NCI-H1436 (cell line): ENCODE data around the gene ANKFN1.

ENCODE experiments used
- DNase-seq: peaks from one replicate; lab custom pipeline; 2025; lab: John Stamatoyannopoulos, UW

Gene ANKFN1

GRCh38 chr17:56148333-56148732 lies 4.9 kb upstream of the ANKFN1 start:
- DNase-seq, result no peak

DNA sequence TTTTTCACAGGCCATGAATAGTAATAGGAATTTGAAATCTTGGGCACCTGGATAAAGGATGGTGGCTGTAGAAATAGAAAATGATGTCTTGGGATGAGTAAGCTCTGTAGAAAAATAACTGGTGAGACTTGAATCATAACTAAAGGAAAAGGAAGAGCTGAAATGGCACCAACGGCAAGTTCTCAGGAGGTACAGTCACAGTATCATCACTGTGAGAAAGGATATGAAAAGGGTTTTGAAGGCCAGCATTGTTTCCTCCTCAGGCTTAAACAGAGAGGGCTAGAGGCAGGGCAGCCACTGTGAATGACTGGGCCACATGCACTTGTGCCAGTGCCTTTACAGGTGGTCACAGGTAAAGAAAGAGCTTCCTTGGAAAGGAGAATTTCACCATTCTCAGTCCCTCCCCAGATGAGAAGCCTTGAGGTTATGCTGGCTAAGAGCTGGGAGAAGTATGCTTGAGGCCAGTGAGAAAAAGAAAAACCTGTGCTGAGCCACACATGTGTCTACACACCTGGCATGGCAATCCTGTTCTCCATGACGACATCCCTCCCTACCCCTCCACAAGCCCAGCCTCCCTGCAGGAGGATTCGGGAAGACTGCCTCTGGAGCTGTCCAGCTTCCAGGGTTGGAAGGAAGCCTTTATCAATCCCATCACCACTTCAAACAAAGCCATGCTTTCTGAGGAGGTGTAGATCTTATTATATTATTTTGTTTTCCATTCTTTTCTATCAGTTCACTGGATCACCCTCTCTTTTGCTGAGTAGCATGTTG lies 3.8 kb upstream of the ANKFN1 start:
- no peak for DNase-seq

DNA sequence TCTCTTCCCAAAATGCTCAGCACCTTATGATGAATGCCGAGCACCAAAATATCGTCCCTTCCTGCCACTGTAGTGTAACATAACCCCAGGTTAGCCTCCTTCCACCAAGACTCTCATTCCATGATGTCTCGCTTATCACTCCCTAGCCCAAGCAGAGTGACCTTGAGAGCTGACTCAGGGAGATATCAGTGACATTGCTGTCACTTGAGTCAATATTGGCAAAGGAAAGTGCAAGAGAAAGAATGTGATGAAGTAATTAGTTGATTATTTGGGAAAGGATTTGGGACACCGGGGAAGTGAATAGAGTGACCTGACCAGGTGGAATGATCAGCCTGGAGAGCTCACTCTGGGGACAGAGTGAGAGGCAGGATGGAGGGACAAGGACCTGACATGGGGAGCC lies 2.6 kb upstream of the ANKFN1 start:
- DNase-seq, result no peak

- DNase-seq, result no peak
Measured at GRCh38 chr17:56157845-56158244, 4.6 kb downstream of the ANKFN1 start.

GRCh38 chr17:56158344-56158743 lies 5.1 kb downstream of the ANKFN1 start:
- DNase-seq, result no peak

GRCh38 chr17:56158915-56159825 lies 5.9 kb downstream of the ANKFN1 start:
- no peak for DNase-seq

DNA sequence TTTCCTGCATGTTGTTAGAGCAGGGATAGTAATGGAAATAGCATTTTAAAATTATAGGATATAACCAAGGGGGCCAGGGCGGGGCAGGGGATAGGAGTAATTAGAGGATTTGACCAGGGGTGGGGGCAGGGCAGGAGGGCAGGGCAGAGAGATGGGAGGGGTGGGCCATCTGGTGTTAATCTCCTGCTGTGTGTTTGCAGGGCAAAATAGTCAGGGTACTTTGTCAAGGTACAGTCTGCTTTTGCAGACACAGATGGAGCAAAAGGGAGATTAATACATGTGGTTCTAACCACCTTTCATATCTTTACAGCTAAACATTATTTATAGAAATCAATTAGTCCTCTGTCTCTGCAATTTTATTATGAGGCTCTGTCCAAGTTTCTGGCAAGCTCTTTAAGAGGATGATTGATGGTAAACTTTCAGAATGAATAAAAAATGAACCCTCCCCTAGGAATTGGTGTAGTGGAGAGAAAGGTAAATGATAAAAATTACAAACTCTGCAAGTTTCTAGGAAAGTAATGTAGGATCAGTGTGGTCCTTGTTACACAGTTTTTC lies 6.6 kb downstream of the ANKFN1 start:
- no peak for DNase-seq

- DNase-seq, result no peak
Measured at GRCh38 chr17:56160422-56160821, 7.1 kb downstream of the ANKFN1 start.

- DNase-seq, result no peak
Measured at GRCh38 chr17:56165072-56165641, 11.9 kb downstream of the ANKFN1 start.

- DNase-seq, result no peak
Measured at GRCh38 chr17:56167491-56167890, 14.2 kb downstream of the ANKFN1 start.

DNA sequence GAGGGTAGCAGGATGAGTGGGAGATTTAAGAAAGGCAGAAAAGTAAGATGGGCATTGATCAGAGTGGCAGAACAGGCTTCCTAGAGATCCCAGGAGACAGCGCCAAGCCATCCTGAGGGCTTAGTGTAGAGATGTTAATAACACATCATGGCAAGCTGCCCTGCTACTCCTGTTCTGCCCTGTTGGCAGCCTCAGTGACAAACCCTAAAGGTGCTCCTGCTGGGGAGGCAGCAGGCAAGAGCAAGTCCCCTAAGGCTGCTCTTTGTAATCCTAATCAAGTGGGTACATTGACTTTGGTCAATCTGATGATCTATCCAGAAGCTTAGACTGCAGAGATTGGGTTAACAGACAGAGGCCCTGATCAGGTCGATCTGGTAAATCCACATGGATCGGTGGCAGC lies 16.3 kb downstream of the ANKFN1 start:
- no peak for DNase-seq

DNA sequence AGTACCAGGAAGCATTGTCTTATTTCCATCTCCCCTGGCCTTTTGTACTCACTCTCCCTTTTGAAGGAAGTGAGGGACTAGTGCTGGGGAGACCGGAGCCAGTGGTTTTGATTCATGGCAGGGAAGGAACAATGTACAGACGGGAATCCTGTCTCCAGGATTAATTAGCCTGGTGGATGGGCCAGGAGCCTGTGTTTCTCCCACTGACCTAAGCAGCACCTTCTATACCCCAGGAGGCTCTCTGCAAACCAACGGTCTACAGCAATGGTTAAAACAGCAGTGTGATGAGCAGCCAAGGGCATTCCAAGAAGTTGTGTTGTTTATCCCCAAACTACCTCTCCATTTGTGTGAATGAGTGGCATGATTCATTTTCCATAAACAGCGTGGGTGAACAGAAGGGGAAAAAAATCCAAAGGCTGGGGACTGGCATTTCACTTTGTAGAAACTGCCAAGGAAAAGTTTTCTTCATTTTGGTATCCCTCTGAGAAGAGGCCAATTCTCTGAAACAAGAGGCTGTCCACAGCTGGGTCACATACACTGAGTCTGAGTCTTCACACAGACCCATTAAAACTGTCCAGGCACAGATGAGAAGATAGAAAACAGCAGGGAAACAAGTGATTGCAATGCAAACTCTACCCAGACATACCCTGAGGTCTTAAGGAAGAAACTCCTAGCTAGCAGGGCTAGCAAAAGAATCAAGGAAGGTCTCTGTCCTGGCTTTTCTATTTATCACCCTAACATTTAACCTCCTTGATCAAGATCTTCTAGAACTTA lies 18.1 kb downstream of the ANKFN1 start:
- DNase-seq, result no peak

DNA sequence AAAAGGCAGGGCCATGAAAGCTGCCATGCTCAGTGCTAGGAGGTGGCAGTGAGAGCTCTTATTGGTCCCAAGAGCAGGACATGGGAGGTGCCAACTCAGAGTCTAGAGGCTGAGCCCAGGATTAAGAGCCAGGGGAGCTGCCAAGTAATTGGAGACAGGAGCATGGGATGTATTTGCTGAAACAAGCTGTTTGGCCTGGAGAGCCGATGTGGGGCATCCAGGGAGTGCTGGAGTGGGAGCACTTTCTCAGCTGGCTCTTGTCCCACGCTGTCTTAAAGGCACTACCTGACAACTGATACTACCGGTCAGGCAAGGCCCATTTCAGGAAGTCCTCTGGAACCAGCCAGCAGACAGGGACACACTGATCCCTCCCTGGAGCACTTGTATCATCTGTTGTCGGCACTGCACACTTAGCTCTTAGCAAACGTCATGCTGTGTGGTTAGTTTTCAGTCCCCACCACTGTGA lies 19.3 kb downstream of the ANKFN1 start:
- no peak for DNase-seq

- DNase-seq, result no peak
Measured at GRCh38 chr17:56173026-56173425, 19.8 kb downstream of the ANKFN1 start.

GRCh38 chr17:56173958-56174835 lies 20.9 kb downstream of the ANKFN1 start:
- no peak for DNase-seq

DNA sequence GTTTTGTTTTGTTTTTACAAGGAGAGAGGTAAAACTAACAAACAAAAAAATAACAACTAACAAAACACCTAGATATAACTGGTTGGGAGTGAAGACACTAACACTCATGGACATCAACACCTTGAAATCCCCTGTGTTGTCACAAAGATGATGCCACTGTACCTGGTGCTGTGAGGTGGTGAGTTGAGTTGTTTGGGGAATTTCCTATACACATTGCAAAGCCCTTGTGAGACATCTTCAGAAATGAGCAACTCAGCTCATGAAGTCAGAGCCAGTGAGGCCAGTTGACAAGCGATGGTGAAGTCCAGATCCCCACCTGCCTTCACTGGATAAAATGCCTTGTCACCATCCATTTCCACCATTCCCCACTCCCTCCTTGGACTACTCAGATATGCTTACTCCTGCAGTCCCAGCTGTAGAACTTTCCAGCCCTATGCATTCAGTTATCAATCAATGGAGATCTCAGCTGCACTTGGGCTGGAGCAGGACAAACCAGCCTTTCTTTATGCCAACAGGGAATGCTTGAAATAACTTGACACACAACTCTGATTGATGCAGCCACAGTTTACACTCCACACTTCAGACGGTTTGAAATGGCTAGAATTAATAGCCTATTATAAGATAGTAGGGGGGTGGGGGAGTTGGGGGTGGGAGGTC lies 22.2 kb downstream of the ANKFN1 start:
- DNase-seq, result no peak

- DNase-seq, result no peak
Measured at GRCh38 chr17:56176091-56176490, 22.8 kb downstream of the ANKFN1 start.

DNA sequence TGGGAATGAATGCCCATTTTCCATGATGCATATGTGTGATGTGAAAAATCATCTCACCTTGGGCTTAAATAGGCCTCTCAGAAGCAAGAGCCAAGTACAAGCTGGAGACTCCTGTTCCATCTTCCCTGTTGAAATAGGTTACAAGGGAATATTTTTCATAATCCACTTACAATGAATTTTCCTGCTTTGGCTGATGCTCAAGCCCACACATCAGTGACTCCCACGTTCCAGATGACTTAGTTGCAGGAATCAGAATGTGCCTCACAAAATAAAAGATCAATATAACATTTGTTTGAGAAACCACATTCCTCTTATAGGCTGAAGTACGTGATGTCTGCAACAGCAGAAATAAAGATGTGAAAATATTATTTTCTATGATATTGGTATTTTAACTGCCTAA lies 24.1 kb downstream of the ANKFN1 start:
- DNase-seq, result no peak

GRCh38 chr17:56178203-56178602 lies 24.9 kb downstream of the ANKFN1 start:
- DNase-seq, result no peak

DNA sequence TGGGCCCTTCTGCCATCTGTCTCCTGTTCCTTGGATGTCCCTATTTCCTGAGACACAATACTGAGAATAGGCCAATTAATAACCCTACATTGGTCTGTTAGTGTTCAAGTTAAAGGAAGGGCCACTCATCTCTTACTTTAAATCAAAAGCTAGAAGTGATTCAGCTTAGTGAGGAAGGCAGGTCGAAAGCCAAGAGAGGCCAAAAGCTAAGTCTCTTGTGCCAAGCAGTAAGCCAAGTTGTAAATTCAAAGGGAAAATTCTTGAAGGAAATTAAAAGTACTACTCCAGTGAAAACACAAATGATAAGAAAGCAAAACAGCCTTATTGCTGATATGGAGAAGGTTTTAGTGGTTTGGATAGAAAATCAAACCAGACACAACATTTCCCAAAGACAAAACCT lies 28.8 kb downstream of the ANKFN1 start:
- DNase-seq, result no peak
